K562 (cell line): Measurements from ENCODE around the gene RNF11. TPM values are rescaled to one million over a fixed set of nuclear protein-coding genes. Genes with fewer than 3 reads are reported as not detected.

Source experiments
- ATAC-seq: fragments of 200-7000 bp; cut with Tn5 transposase; 3 replicates; pipeline ENCODE4 v1.9.1; 2020; ENCODE audit warnings: moderate library complexity
- BruUV-seq: library from RNA; stranded (reverse); fragments of 400-500 nt; replicated peaks from 2 replicates; lab custom pipeline; 2021; lab: Mats Ljungman, UMichigan
- CTCF ChIA-PET: fragments of 300-600 bp; formaldehyde crosslinking; extraction: SDS; loops from one replicate; lab custom pipeline; 2021; ENCODE audit warnings: low intra/inter-chr PET ratio; lab: Yijun Ruan, JAX
- POLR2A ChIA-PET: fragments of 300-600, 350-650 bp; sonication (Branson Sonifier 250); formaldehyde crosslinking; extraction: SDS; loops from one replicate; lab custom pipeline; 2021; ENCODE audit warnings: antibody characterized with exemption, inconsistent platforms; lab: Yijun Ruan, JAX
- DNase-seq, 4 experiments: peaks; one replicate each; pipeline versions ENCODE4 v3.0.0 to v3.0.0-alpha.2; 2011 to 2018; ENCODE audit warnings: low spot score in 3 of 4, mixed read lengths in 3 of 4; ENCODE audit errors: extremely low read depth in 1 of 4
- FAIRE-seq: peaks from 2 replicates; lab custom pipeline; 2011; peaks lifted over from hg19 to GRCh38; lab: Jason Lieb, UNC
- H2AFZ ChIP-seq: 2 replicates; pipeline ENCODE4 v1.6.0; 2011; ENCODE audit warnings: low read depth, low read length, control low read depth, inconsistent platforms
- H3K27ac ChIP-seq: fragments of 200-600 bp; 3 replicates; pipeline ENCODE4 v1.8.0; 2011; ENCODE audit warnings: low read depth, mild to moderate bottlenecking, control low read depth, inconsistent platforms, low read length, moderate library complexity, mixed read lengths; ENCODE audit errors: extremely low read depth
- H3K27me3 ChIP-seq, 2 experiments: fragments of 300-600 bp in 1 of 2; 2 replicates in 1 of 2; 3 replicates in 1 of 2; pipeline versions ENCODE4 v1.6.0 to v1.8.0; 2011; ENCODE audit warnings: inconsistent platforms in 2 of 2, low read length in 2 of 2, mild to moderate bottlenecking in 1 of 2, mixed read lengths in 1 of 2, moderate library complexity in 1 of 2; ENCODE audit not compliant: control insufficient read depth in 2 of 2, insufficient read depth in 2 of 2
- H3K36me3 ChIP-seq: fragments of 300-600 bp; 3 replicates; pipeline ENCODE4 v1.8.0; 2011; ENCODE audit warnings: mild to moderate bottlenecking, low read length, inconsistent platforms; ENCODE audit not compliant: control insufficient read depth, insufficient read depth
- H3K4me1 ChIP-seq, 2 experiments: fragments of 200-600 bp in 1 of 2; replicated peaks in 1 of 2; 2 replicates in 1 of 2; 3 replicates in 1 of 2; pipeline versions ENCODE4 v1.5.1 to v1.8.0; 2011; ENCODE audit warnings: inconsistent platforms in 2 of 2, low read length in 2 of 2, mild to moderate bottlenecking in 1 of 2, mixed read lengths in 1 of 2, moderate library complexity in 1 of 2; ENCODE audit not compliant: control insufficient read depth in 2 of 2, insufficient read depth in 2 of 2
- H3K4me2 ChIP-seq: 2 replicates; pipeline ENCODE4 v1.6.1; 2011; ENCODE audit warnings: low read length, control low read depth, inconsistent platforms, mixed read lengths; ENCODE audit not compliant: insufficient read depth
- H3K4me3 ChIP-seq: fragments of 200-600 bp; sonication (generic), shearing (Covaris generic); 2 replicates; pipeline ENCODE4 v1.5.1; 2016; ENCODE audit warnings: control low read depth, inconsistent platforms
- H3K79me2 ChIP-seq: fragments of 200-600 bp; 3 replicates; pipeline ENCODE4 v1.8.0; 2011; ENCODE audit warnings: low read length, inconsistent platforms; ENCODE audit not compliant: control insufficient read depth, insufficient read depth
- H3K9ac ChIP-seq, 2 experiments: 2 replicates each; pipeline versions ENCODE4 v1.6.0 to v1.6.1; 2011; ENCODE audit warnings: low read depth in 2 of 2, low read length in 2 of 2, control low read depth in 1 of 2, inconsistent platforms in 1 of 2, mild to moderate bottlenecking in 1 of 2, mixed read lengths in 1 of 2; ENCODE audit not compliant: insufficient read depth in 1 of 2
- H3K9me1 ChIP-seq: one replicate; pipeline ENCODE4 v1.6.0; 2011; ENCODE audit warnings: inconsistent platforms, mild to moderate bottlenecking, low read length, moderate library complexity; ENCODE audit not compliant: control insufficient read depth, insufficient read depth
- H3K9me3 ChIP-seq: replicated peaks from 2 replicates; pipeline ENCODE4 v1.5.1; 2011; ENCODE audit warnings: low read depth, low read length, inconsistent platforms; ENCODE audit not compliant: control insufficient read depth, insufficient read depth
- H4K20me1 ChIP-seq: replicated peaks from 2 replicates; pipeline ENCODE4 v1.6.1; 2011; ENCODE audit warnings: low read length, inconsistent platforms, mixed read lengths; ENCODE audit not compliant: control insufficient read depth, insufficient read depth
- ARID2 ChIP-seq: fragments of 450-650 bp; IDR thresholded peaks from 2 replicates; pipeline ENCODE4 v1.6.1; 2017; ENCODE audit warnings: antibody characterized with exemption, mild to moderate bottlenecking
- ARNT ChIP-seq, 2 experiments: fragments of 450-650 bp; IDR thresholded peaks; 2 replicates each; pipeline ENCODE4 v1.6.1; 2016; ENCODE audit warnings: mild to moderate bottlenecking in 1 of 2
- BRD9 ChIP-seq: fragments of 450-650 bp; IDR thresholded peaks from 2 replicates; pipeline ENCODE4 v1.6.1; 2018; ENCODE audit warnings: low read depth; ENCODE audit not compliant: partially characterized antibody
- CREB1 ChIP-seq, 2 experiments: sonication (generic) in 1 of 2; formaldehyde crosslinking in 1 of 2; IDR thresholded peaks; 2 replicates each; pipeline versions ENCODE4 v1.6.1 to v1.8.0; 2012 to 2022; ENCODE audit warnings: inconsistent platforms in 1 of 2, mild to moderate bottlenecking in 1 of 2, missing genetic modification reagents in 1 of 2, moderate library complexity in 1 of 2
- CTCF ChIP-seq, 3 experiments: IDR thresholded peaks in 2 of 3; conservative IDR thresholded peaks in 1 of 3; 2 replicates each; pipeline ENCODE4 v1.5.1; 2011 to 2012; ENCODE audit warnings: low read length in 3 of 3, mild to moderate bottlenecking in 3 of 3, control low read depth in 2 of 3, improper control_type of control experiment in 1 of 3, inconsistent platforms in 1 of 3, low read depth in 1 of 3, mixed read lengths in 1 of 3, moderate library complexity in 1 of 3; ENCODE audit not compliant: insufficient read depth in 2 of 3
- DEAF1 ChIP-seq: fragments of 450-650 bp; formaldehyde crosslinking; IDR thresholded peaks from 2 replicates; pipeline ENCODE4 v1.4.0; 2020; ENCODE audit warnings: mild to moderate bottlenecking, moderate library complexity
- JUND ChIP-seq, 2 experiments: IDR thresholded peaks; 2 replicates in 1 of 2; 3 replicates in 1 of 2; pipeline ENCODE4 v1.6.1; 2011; ENCODE audit warnings: borderline replicate concordance in 2 of 2, low read depth in 2 of 2, low read length in 2 of 2, improper control_type of control experiment in 1 of 2, missing biosample characterization in 1 of 2, missing genetic modification characterization in 1 of 2, missing genetic modification reagents in 1 of 2
- KAT2B ChIP-seq: IDR thresholded peaks from one replicate; pipeline ENCODE4 v1.6.1; 2012; ENCODE audit warnings: low read depth, mild to moderate bottlenecking, control low read depth, inconsistent platforms, low read length, moderate library complexity
- KLF16 ChIP-seq: IDR thresholded peaks from 2 replicates; pipeline ENCODE4 v1.6.1; 2016; ENCODE audit warnings: antibody characterized with exemption
- NBN ChIP-seq: fragments of 450-650 bp; IDR thresholded peaks from 2 replicates; pipeline ENCODE4 v1.6.1; 2016; ENCODE audit warnings: low read depth, mild to moderate bottlenecking
- NFIC ChIP-seq: fragments of 450-650 bp; IDR thresholded peaks from 2 replicates; pipeline ENCODE4 v1.6.1; 2017; ENCODE audit warnings: mild to moderate bottlenecking, inconsistent platforms
- RAD21 ChIP-seq, 2 experiments: fragments of 250-450 bp in 1 of 2; fragments of 450-650 bp in 1 of 2; sonication (Bioruptor Pico) in 1 of 2; formaldehyde crosslinking in 1 of 2; IDR thresholded peaks in 1 of 2; conservative IDR thresholded peaks in 1 of 2; 2 replicates each; pipeline versions ENCODE4 v1.4.0 to v1.8.0; 2020 to 2022; ENCODE audit warnings: mild to moderate bottlenecking in 2 of 2, moderate library complexity in 1 of 2
- RCOR1 ChIP-seq, 2 experiments: IDR thresholded peaks; 2 replicates each; pipeline ENCODE4 v1.6.1; 2012; ENCODE audit warnings: low read depth in 2 of 2, low read length in 2 of 2, borderline replicate concordance in 1 of 2, improper control_type of control experiment in 1 of 2
- SETDB1 ChIP-seq: IDR thresholded peaks from one replicate; pipeline ENCODE4 v1.6.1; 2012; ENCODE audit warnings: low read length, control low read depth, inconsistent platforms
- SMC3 ChIP-seq: conservative IDR thresholded peaks from 2 replicates; pipeline ENCODE4 v1.6.1; 2011; ENCODE audit warnings: low read depth, low read length, improper control_type of control experiment; ENCODE audit not compliant: insufficient read depth
- ZNF274 ChIP-seq: IDR thresholded peaks from 2 replicates; pipeline ENCODE4 v1.6.1; 2011; ENCODE audit warnings: low read depth, mild to moderate bottlenecking, low read length, moderate library complexity, borderline replicate concordance
- ZNF384 ChIP-seq: IDR thresholded peaks from 2 replicates; pipeline ENCODE4 v1.6.1; 2012; ENCODE audit warnings: low read depth, low read length, improper control_type of control experiment
- ZNF436 ChIP-seq: fragments of 250-450, 450-650 bp; sonication (Bioruptor Pico); formaldehyde crosslinking; IDR thresholded peaks from 2 replicates; pipeline ENCODE4 v1.7.0; 2020; ENCODE audit warnings: mild to moderate bottlenecking
- WGBS: fragments of 100-300 bp; shearing (Covaris generic); methylation state at CpG from one replicate; pipeline ENCODE4 v1.1.6; 2016; ENCODE audit warnings: low coverage, mixed read lengths; ENCODE audit not compliant: insufficient coverage; ENCODE audit errors: missing lambda C conversion rate; 5-methylcytosine and 5-hydroxymethylcytosine counted together
- in situ Hi-C: fragments of 300-500 bp; cut with MboI; formaldehyde crosslinking; loops from 4 replicates; pipeline ENCODE4 v1.15.0; 2018; ENCODE audit warnings: inconsistent platforms, mixed read lengths
- intact Hi-C: fragments of 100-400 bp; cut with micrococcal nuclease; formaldehyde crosslinking; loops from 2 replicates; pipeline ENCODE4 v1.14.2; 2022
- polyA plus RNA-seq, 8 experiments: library from polyadenylated mRNA; depleted of rRNA in 4 of 8; stranded (reverse) in 5 of 8; unstranded in 3 of 8; fragments of >200 nt; fragmentation: Nextera tagmentation in 2 of 8; fragmentation: Illumina TruSeq in 1 of 8; extraction: Ambion mirVana in 2 of 8; extraction: Trizol in 1 of 8; gene quantifications; 2 replicates each; pipeline versions ENCODE4 v1.2.1 to v1.2.3, GENCODE V29; 2011 to 2014; ENCODE audit warnings: inconsistent platforms in 1 of 8, missing spikeins in 1 of 8
- total RNA-seq, 7 experiments: library from RNA; depleted of rRNA in 6 of 7; stranded (reverse); fragments of >200 nt in 6 of 7; fragmentation: Illumina TruSeq in 2 of 7; extraction: Trizol in 2 of 7; gene quantifications; 2 replicates each; pipeline versions ENCODE4 v1.2.1 to v1.2.3, GENCODE V29; 2011 to 2021; ENCODE audit warnings: low replicate concordance in 1 of 7

RNF11 gene
- total and polyA plus RNA-seq, 9 of the 15 experiments (the other 6 are each of a cell fraction or from before 2014, with no cell fraction given): 5.7 to 34.3 (median 23.1) TPM

GRCh38 chr1:51189421-51190073 is 46.5 kb upstream of the RNF11 start:
- Histone ChIP-seq H3K4me2 (no peak overlapping the region), H3K9me3 (no peaks in the 10 kb centered on the region), H3K27ac (no peak overlapping the region), H3K36me3 (no peaks in the 10 kb centered on the region), H3K4me3 (no peak overlapping the region), H3K79me2 (no peaks in the 10 kb centered on the region), H4K20me1 (no peaks in the 10 kb centered on the region), H3K4me1 (peaks cover 0 to 3% of the 10 kb centered on the region in 2 experiments; a peak in 1 of 5 replicates), H3K9ac (no peak overlapping the region), H3K27me3 (peaks cover 0 to 3% of the 10 kb centered on the region in 2 experiments; a peak in 1 of 5 replicates), H2AFZ (no peak overlapping the region), H3K9me1 (no peaks in the 10 kb centered on the region)
- ATAC-seq: peak; percentile 80
- 22% methylated on average over 2 of the region's 2 CpGs for WGBS
- in situ Hi-C loops (loop anchor here (5.0 to 10.0 kb wide), 3 partner anchors 265 to 815 kb away; no protein-coding TSS in a partner anchor), intact Hi-C loops (loop anchor here (1.0 kb wide), 5 partner anchors 101 to 821 kb away; no protein-coding TSS in a partner anchor)
- peak; percentile 75 to 79 (median 76) for DNase-seq
- no TSS peak for BruUV-seq
- peak; percentile 85 for FAIRE-seq
- POLR2A ChIA-PET: interaction anchor here (0.6 to 1.5 kb wide), 4 partner anchors 10 to 418 kb away, joined by 3 read pairs; no protein-coding TSS in a partner anchor
- CTCF ChIA-PET: interaction anchor here (0.5 to 5.9 kb wide), 7 partner anchors 24 to 820 kb away, joined by 3 to 58 read pairs (median 3); no protein-coding TSS in a partner anchor
- TF ChIP-seq DEAF1: peak; percentile 95
- TF ChIP-seq ARID2: peak; percentile 69
- 0 out of 4 replicates have a peak, but pooled peaks of 1 of the 2 experiments have one; percentile 33 for TF ChIP-seq ARNT (IDR thresholded peaks at IDR 0.05)
- no peak for TF ChIP-seq ZNF274
- no peak for TF ChIP-seq SETDB1
- peak; percentile 96 to 99 for TF ChIP-seq RAD21 (CRISPR knock-in tag; conservative IDR thresholded peaks at IDR 0.05 in 1 of 2, IDR thresholded peaks at IDR 0.05 in 1 of 2)
- peak; percentile 96 for TF ChIP-seq SMC3
- 0 out of 2 replicates have a peak, but pooled peaks have one; percentile 32 for TF ChIP-seq NBN
- TF ChIP-seq CTCF (IDR thresholded peaks at IDR 0.05 in 2 of 3, conservative IDR thresholded peaks at IDR 0.05 in 1 of 3; ENCODE audit: insufficient read depth in 2 of 3, low read depth in 1 of 3, low read length in 3 of 3): peak; percentile 84 to 98 (median 87)
- TF ChIP-seq JUND (IDR thresholded peaks at IDR 0.05; ENCODE audit: borderline replicate concordance, low read depth, low read length): peak; percentile 24; the same call in 1 of the 2 replicates
- TF ChIP-seq JUND (tag; IDR thresholded peaks at IDR 0.05; ENCODE audit: borderline replicate concordance, low read depth, low read length): no peak
- no peak for TF ChIP-seq CREB1 (IDR thresholded peaks at IDR 0.05)
- no peak for TF ChIP-seq CREB1 (CRISPR knock-in tag; IDR thresholded peaks at IDR 0.05)
- no peak for TF ChIP-seq BRD9
- peak; percentile 19; the same call in 1 of the 2 replicates for TF ChIP-seq KLF16
- TF ChIP-seq ZNF384: peak; percentile 81
- peak; percentile 47 for TF ChIP-seq NFIC
- TF ChIP-seq RCOR1 (IDR thresholded peaks at IDR 0.05; ENCODE audit: borderline replicate concordance in 1 of 2, low read depth in 2 of 2, low read length in 2 of 2): peak in 1 of 2 experiments; percentile 19; a peak in 1 of 4 replicates
- no peak for TF ChIP-seq KAT2B
- no peak for TF ChIP-seq ZNF436 (CRISPR knock-in tag)
